IMR-90 (cell line): ENCODE data around the gene KLHL14. TPM values are rescaled to one million over a fixed set of nuclear protein-coding genes. Genes with fewer than 3 reads are reported as not detected.

ENCODE experiments used
- ATAC-seq: fragments of 200-7000 bp; cut with Tn5 transposase; 2 replicates; pipeline ENCODE4 v1.9.1; 2020; ENCODE audit warnings: low read depth, mild to moderate bottlenecking, moderate library complexity
- BruUV-seq: library from RNA; stranded (reverse); fragments of 400-500 nt; replicated peaks from 2 replicates; lab custom pipeline; 2021; lab: Mats Ljungman, UMichigan
- CTCF ChIA-PET: fragments of 300-600 bp; formaldehyde crosslinking; extraction: SDS; loops from one replicate; lab custom pipeline; 2021; ENCODE audit warnings: antibody characterized with exemption; lab: Yijun Ruan, JAX
- POLR2A ChIA-PET: fragments of 300-600 bp; sonication (Branson Sonifier 250); formaldehyde crosslinking; loops from one replicate; lab custom pipeline; 2022; ENCODE audit warnings: antibody characterized with exemption; ENCODE audit not compliant: unreplicated experiment; lab: Charles Lee
- DNase-seq: peaks from one replicate; pipeline ENCODE4 v3.0.0; 2013
- H2AFZ ChIP-seq: replicated peaks from 2 replicates; pipeline ENCODE3; 2013; ENCODE audit warnings: low read length, mild to moderate bottlenecking; ENCODE audit not compliant: poor library complexity
- H2AK5ac ChIP-seq: 2 replicates; pipeline ENCODE4 v1.6.1; 2013; ENCODE audit warnings: low read depth, low read length, inconsistent platforms
- H2AK9ac ChIP-seq: replicated peaks from 2 replicates; pipeline ENCODE3; 2013; ENCODE audit warnings: mild to moderate bottlenecking, low read depth, low read length, moderate library complexity; ENCODE audit not compliant: poor library complexity
- H2BK120ac ChIP-seq: 2 replicates; pipeline ENCODE4 v1.6.1; 2013; ENCODE audit warnings: low read depth, low read length, inconsistent platforms
- H2BK15ac ChIP-seq: 3 replicates; pipeline ENCODE4 v1.6.1; 2013; ENCODE audit warnings: low read depth, low read length, inconsistent platforms
- H2BK20ac ChIP-seq: 2 replicates; pipeline ENCODE4 v1.6.1; 2013; ENCODE audit warnings: low read depth, mild to moderate bottlenecking, inconsistent platforms, low read length, moderate library complexity
- H2BK5ac ChIP-seq: 2 replicates; pipeline ENCODE4 v1.6.1; 2013; ENCODE audit warnings: mild to moderate bottlenecking, low read depth, low read length, inconsistent platforms; ENCODE audit not compliant: poor library complexity, severe bottlenecking
- H3K14ac ChIP-seq: replicated peaks from 2 replicates; pipeline ENCODE4 v1.6.1; 2013; ENCODE audit warnings: low read depth, low read length, inconsistent platforms
- H3K18ac ChIP-seq: 2 replicates; pipeline ENCODE4 v1.6.1; 2013; ENCODE audit warnings: low read depth, low read length, control low read depth
- H3K23ac ChIP-seq: 2 replicates; pipeline ENCODE4 v1.6.1; 2013; ENCODE audit warnings: low read depth, low read length, inconsistent platforms
- H3K27ac ChIP-seq: 2 replicates; pipeline ENCODE4 v1.5.1; 2013; ENCODE audit warnings: mild to moderate bottlenecking, control low read depth, low read length; ENCODE audit not compliant: insufficient read depth
- H3K27me3 ChIP-seq: 2 replicates; pipeline ENCODE4 v1.6.1; 2013; ENCODE audit warnings: low read length; ENCODE audit not compliant: control insufficient read depth, insufficient read depth
- H3K36me3 ChIP-seq: 2 replicates; pipeline ENCODE4 v1.6.1; 2013; ENCODE audit warnings: low read length, mixed read lengths; ENCODE audit not compliant: control insufficient read depth, insufficient read depth
- H3K4ac ChIP-seq: 2 replicates; pipeline ENCODE4 v1.6.1; 2013; ENCODE audit warnings: low read depth, low read length, inconsistent platforms
- H3K4me1 ChIP-seq: 2 replicates; pipeline ENCODE4 v1.6.1; 2013; ENCODE audit warnings: low read length, mixed read lengths; ENCODE audit not compliant: control insufficient read depth, insufficient read depth
- H3K4me2 ChIP-seq: 2 replicates; pipeline ENCODE4 v1.6.1; 2013; ENCODE audit warnings: low read depth, mild to moderate bottlenecking, control low read depth, low read length, moderate library complexity
- H3K4me3 ChIP-seq: 2 replicates; pipeline ENCODE4 v1.5.1; 2013; ENCODE audit warnings: low read depth, mild to moderate bottlenecking, control low read depth, low read length, moderate library complexity; ENCODE audit not compliant: insufficient read depth
- H3K56ac ChIP-seq: 2 replicates; pipeline ENCODE4 v1.6.1; 2013; ENCODE audit warnings: low read length, inconsistent platforms; ENCODE audit not compliant: insufficient read depth; ENCODE audit errors: extremely low read depth
- H3K79me1 ChIP-seq, 2 experiments: 2 replicates each; pipeline ENCODE4 v1.6.1; 2013; ENCODE audit warnings: low read length in 2 of 2, inconsistent platforms in 1 of 2, low read depth in 1 of 2
- H3K9ac ChIP-seq: 2 replicates; pipeline ENCODE4 v1.6.1; 2013; ENCODE audit warnings: low read depth, low read length, control low read depth
- H3K9me1 ChIP-seq: 2 replicates; pipeline ENCODE4 v1.6.1; 2013; ENCODE audit warnings: low read length, inconsistent platforms; ENCODE audit not compliant: insufficient read depth
- H3K9me3 ChIP-seq: 2 replicates; pipeline ENCODE4 v1.6.1; 2013; ENCODE audit warnings: low read length; ENCODE audit not compliant: control insufficient read depth, insufficient read depth
- H4K20me1 ChIP-seq: 2 replicates; pipeline ENCODE4 v1.6.1; 2013; ENCODE audit warnings: low read length, inconsistent platforms; ENCODE audit not compliant: insufficient read depth
- H4K5ac ChIP-seq: 2 replicates; pipeline ENCODE4 v1.6.1; 2013; ENCODE audit warnings: mild to moderate bottlenecking, low read depth, low read length, control low read depth
- H4K8ac ChIP-seq, 2 experiments: 2 replicates each; pipeline ENCODE4 v1.6.1; 2013; ENCODE audit warnings: low read depth in 2 of 2, low read length in 2 of 2, control low read depth in 1 of 2, inconsistent platforms in 1 of 2
- H4K91ac ChIP-seq: 2 replicates; pipeline ENCODE4 v1.6.1; 2013; ENCODE audit warnings: low read depth, low read length, inconsistent platforms; ENCODE audit not compliant: insufficient read depth
- BHLHE40 ChIP-seq: fragments of 150-350 bp; IDR thresholded peaks from 2 replicates; pipeline ENCODE4 v1.6.1; 2016; ENCODE audit warnings: mild to moderate bottlenecking, low read depth, low read length
- CEBPB ChIP-seq: IDR thresholded peaks from 2 replicates; pipeline ENCODE4 v1.6.1; 2012; ENCODE audit warnings: low read depth, low read length, improper control_type of control experiment
- CHD1 ChIP-seq: IDR thresholded peaks from 2 replicates; pipeline ENCODE4 v1.6.1; 2012; ENCODE audit warnings: low read depth, low read length, improper control_type of control experiment
- FOS ChIP-seq: fragments of 150-350 bp; IDR thresholded peaks from 2 replicates; pipeline ENCODE4 v1.6.1; 2016; ENCODE audit warnings: low read depth, low read length
- MAZ ChIP-seq: IDR thresholded peaks from 2 replicates; pipeline ENCODE4 v1.6.1; 2012; ENCODE audit warnings: low read depth, mild to moderate bottlenecking, low read length, improper control_type of control experiment, moderate library complexity, borderline replicate concordance
- MXI1 ChIP-seq: IDR thresholded peaks from 2 replicates; pipeline ENCODE4 v1.6.1; 2012; ENCODE audit warnings: low read depth, mild to moderate bottlenecking, low read length, moderate library complexity, borderline replicate concordance
- NFE2L2 ChIP-seq: fragments of 150-350 bp; IDR thresholded peaks from 2 replicates; pipeline ENCODE4 v1.6.1; 2016; ENCODE audit warnings: low read depth, mild to moderate bottlenecking, low read length
- RFX5 ChIP-seq: IDR thresholded peaks from 2 replicates; pipeline ENCODE4 v1.8.0; 2012; ENCODE audit warnings: low read depth, mild to moderate bottlenecking, low read length, moderate library complexity
- SMC3 ChIP-seq: fragments of 150-350 bp; IDR thresholded peaks from 2 replicates; pipeline ENCODE4 v1.6.1; 2016; ENCODE audit warnings: low read depth, mild to moderate bottlenecking, antibody characterized with exemption, low read length, moderate library complexity
- WGBS, 2 experiments: methylation state at CpG; one replicate each; pipeline versions ENCODE4 v1.1.5 to v1.1.7; 2013; ENCODE audit warnings: missing lambda C conversion rate in 2 of 2; ENCODE audit not compliant: insufficient read length in 1 of 2; ENCODE audit errors: extremely low coverage in 2 of 2; 5-methylcytosine and 5-hydroxymethylcytosine counted together
- dilution Hi-C: fragments of 300-500 bp; cut with HindIII; formaldehyde crosslinking; loops from one replicate; pipeline ENCODE4 v1.14.3; 2018; ENCODE audit warnings: low sequenced_read_pairs; ENCODE audit not compliant: unreplicated experiment
- in situ Hi-C: fragments of 300-500 bp; cut with MboI; formaldehyde crosslinking; loops from 3 replicates; pipeline ENCODE4 v1.14.3; 2019; ENCODE audit warnings: low sequenced_read_pairs, inconsistent platforms, mixed read lengths
- intact Hi-C: fragments of 100-400 bp; cut with micrococcal nuclease; formaldehyde crosslinking; loops from 2 replicates; pipeline ENCODE4 v1.10.0; 2022
- polyA plus RNA-seq, 3 experiments: library from polyadenylated mRNA; depleted of rRNA; stranded (reverse); fragments of >200 nt; gene quantifications; 2 replicates each; pipeline ENCODE4 v1.2.3, GENCODE V29; 2012; ENCODE audit warnings: low replicate concordance in 1 of 3
- total RNA-seq: library from RNA; depleted of rRNA; stranded (reverse); fragments of >200 nt; gene quantifications from 2 replicates; pipeline ENCODE4 v1.2.3, GENCODE V29; 2012
- TF ChIP-seq, protein P1 (sequence below): fragments of 150-350 bp; IDR thresholded peaks from 2 replicates; pipeline ENCODE4 v1.6.1; 2016; ENCODE audit warnings: low read depth, mild to moderate bottlenecking, low read length, moderate library complexity, borderline replicate concordance
- TF ChIP-seq, protein P2 (sequence below): fragments of 150-350 bp; IDR thresholded peaks from 2 replicates; pipeline ENCODE4 v1.6.1; 2017; ENCODE audit warnings: mild to moderate bottlenecking, antibody characterized with exemption, low read length, low read depth
- TF ChIP-seq, protein P3 (sequence below): conservative IDR thresholded peaks from 2 replicates; pipeline ENCODE4 v1.5.1; 2012; ENCODE audit warnings: mild to moderate bottlenecking, low read depth, low read length, improper control_type of control experiment

KLHL14 gene
- total and polyA plus RNA-seq, 2 of the 4 experiments (the other 2 are of a cell fraction), result not detected

DNA sequence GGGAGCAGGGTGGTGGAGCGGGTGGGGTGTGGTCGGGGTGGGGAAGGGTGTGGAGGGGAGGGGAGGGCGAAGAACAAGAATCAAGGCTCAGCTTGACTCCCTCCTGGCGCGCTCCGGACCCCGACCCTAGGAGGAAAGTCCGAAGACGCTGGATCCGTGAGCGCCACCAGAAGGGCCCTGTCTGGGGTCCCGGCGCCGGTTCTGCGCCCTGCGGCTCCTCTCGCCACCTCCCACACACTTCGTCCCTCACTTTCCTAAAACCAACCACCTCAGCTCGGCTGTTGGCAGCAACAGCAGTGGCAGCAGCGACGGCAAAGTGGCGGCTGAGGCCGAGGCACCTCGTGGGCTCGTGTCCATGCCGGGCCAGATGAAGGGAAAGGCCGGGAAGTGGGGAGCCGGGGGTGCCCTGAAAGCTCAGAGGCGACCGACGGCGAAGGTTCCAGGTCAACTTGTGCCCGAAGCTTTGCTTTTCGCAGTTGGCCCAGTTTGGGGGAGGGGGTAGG is 2.1 kb downstream of the KLHL14 start:
- Histone ChIP-seq H2BK20ac (no peak overlapping the region), H3K14ac (no peak overlapping the region), H3K56ac (no peak overlapping the region), H3K79me1 (no peaks in the 10 kb centered on the region), H3K4ac (no peak overlapping the region), H3K9ac (no peak overlapping the region), H4K8ac (no peak overlapping the region), H4K5ac (no peak overlapping the region), H3K36me3 (no peaks in the 10 kb centered on the region), H3K23ac (no peak overlapping the region), H3K4me2 (no peak overlapping the region; the same call in 1 of the 2 replicates), H3K4me3 (no peak overlapping the region), H2AFZ (peak overlapping the region; percentile 32), H3K9me3 (no peaks in the 10 kb centered on the region), H4K91ac (no peak overlapping the region), H2AK9ac (no peak overlapping the region), H3K18ac (no peak overlapping the region), H2BK15ac (no peak overlapping the region), H2AK5ac (no peak overlapping the region), H2BK120ac (no peak overlapping the region), H3K9me1 (no peaks in the 10 kb centered on the region; the same call in 1 of the 2 replicates), H3K4me1 (no peaks in the 10 kb centered on the region), H2BK5ac (no peak overlapping the region), H3K27ac (no peak overlapping the region), H4K20me1 (no peaks in the 10 kb centered on the region), H3K27me3 (peaks cover 42% of the 10 kb centered on the region)
- no peak for DNase-seq
- no peak for TF ChIP-seq MAZ
- TF ChIP-seq, protein P1, sequence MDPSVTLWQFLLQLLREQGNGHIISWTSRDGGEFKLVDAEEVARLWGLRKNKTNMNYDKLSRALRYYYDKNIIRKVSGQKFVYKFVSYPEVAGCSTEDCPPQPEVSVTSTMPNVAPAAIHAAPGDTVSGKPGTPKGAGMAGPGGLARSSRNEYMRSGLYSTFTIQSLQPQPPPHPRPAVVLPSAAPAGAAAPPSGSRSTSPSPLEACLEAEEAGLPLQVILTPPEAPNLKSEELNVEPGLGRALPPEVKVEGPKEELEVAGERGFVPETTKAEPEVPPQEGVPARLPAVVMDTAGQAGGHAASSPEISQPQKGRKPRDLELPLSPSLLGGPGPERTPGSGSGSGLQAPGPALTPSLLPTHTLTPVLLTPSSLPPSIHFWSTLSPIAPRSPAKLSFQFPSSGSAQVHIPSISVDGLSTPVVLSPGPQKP, result no peak
- no peak for TF ChIP-seq CHD1
- no peak for TF ChIP-seq MXI1
- no peak for TF ChIP-seq CEBPB
- TF ChIP-seq SMC3, result no peak
- no peak for TF ChIP-seq NFE2L2
- no peak for TF ChIP-seq BHLHE40
- no peak for TF ChIP-seq FOS
- TF ChIP-seq, protein P2, sequence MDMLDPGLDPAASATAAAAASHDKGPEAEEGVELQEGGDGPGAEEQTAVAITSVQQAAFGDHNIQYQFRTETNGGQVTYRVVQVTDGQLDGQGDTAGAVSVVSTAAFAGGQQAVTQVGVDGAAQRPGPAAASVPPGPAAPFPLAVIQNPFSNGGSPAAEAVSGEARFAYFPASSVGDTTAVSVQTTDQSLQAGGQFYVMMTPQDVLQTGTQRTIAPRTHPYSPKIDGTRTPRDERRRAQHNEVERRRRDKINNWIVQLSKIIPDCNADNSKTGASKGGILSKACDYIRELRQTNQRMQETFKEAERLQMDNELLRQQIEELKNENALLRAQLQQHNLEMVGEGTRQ, result no peak
- no peak for TF ChIP-seq RFX5
- TF ChIP-seq, protein P3, sequence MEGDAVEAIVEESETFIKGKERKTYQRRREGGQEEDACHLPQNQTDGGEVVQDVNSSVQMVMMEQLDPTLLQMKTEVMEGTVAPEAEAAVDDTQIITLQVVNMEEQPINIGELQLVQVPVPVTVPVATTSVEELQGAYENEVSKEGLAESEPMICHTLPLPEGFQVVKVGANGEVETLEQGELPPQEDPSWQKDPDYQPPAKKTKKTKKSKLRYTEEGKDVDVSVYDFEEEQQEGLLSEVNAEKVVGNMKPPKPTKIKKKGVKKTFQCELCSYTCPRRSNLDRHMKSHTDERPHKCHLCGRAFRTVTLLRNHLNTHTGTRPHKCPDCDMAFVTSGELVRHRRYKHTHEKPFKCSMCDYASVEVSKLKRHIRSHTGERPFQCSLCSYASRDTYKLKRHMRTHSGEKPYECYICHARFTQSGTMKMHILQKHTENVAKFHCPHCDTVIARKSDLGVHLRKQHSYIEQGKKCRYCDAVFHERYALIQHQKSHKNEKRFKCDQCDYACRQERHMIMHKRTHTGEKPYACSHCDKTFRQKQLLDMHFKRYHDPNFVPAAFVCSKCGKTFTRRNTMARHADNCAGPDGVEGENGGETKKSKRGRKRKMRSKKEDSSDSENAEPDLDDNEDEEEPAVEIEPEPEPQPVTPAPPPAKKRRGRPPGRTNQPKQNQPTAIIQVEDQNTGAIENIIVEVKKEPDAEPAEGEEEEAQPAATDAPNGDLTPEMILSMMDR, result no peak
- BruUV-seq, result no TSS peak
- CTCF ChIA-PET, result no interaction called here
- in situ Hi-C loops, result no loop called here
- POLR2A ChIA-PET, result no interaction called here
- intact Hi-C loops, result no loop called here
- ATAC-seq, result no peak
- no CpG with 5 or more reads among the region's 34 CpGs for WGBS, 2 experiments
- dilution Hi-C loops, result no loop called here
